Dendritic cell treated with granulocyte-macrophage colony-stimulating factor and Interleukin-4, amounts not matched to agents 40 ng/mL and 50 ng/mL, for 4 days (primary cell): Measurements from ENCODE around the gene CSGALNACT2.
A peak's percentile ranks its signal among the peaks of the same experiment; 100 is the strongest.

ENCODE experiments used
- H3K27ac Mint-ChIP-seq: one replicate; pipeline ENCODE4 v1.8.0; 2022; ENCODE audit warnings: mild to moderate bottlenecking, mixed read lengths
- H3K27me3 Mint-ChIP-seq: one replicate; pipeline ENCODE4 v1.8.0; 2022; ENCODE audit warnings: mild to moderate bottlenecking, mixed read lengths
- H3K36me3 Mint-ChIP-seq: one replicate; pipeline ENCODE4 v1.8.0; 2022; ENCODE audit warnings: low read depth, mixed read lengths
- H3K4me1 Mint-ChIP-seq: one replicate; pipeline ENCODE4 v1.8.0; 2022; ENCODE audit warnings: low read depth, mixed read lengths
- H3K4me3 Mint-ChIP-seq: one replicate; pipeline ENCODE4 v1.8.0; 2022; ENCODE audit warnings: mild to moderate bottlenecking, moderate library complexity, mixed read lengths
- H3K9me3 Mint-ChIP-seq: one replicate; pipeline ENCODE4 v1.8.0; 2022; ENCODE audit warnings: mixed read lengths
- intact Hi-C: fragments of 100-400 bp; cut with micrococcal nuclease; formaldehyde crosslinking; loops from one replicate; pipeline ENCODE4 v1.15.0; 2022

CSGALNACT2 gene

GRCh38 chr10:43125274-43125845, 12.9 kb upstream of the CSGALNACT2 start:
- Mint-ChIP-seq H3K27ac (peak overlapping the region; percentile 88), H3K4me1 (peaks cover 87% of the 10 kb centered on the region), H3K4me3 (no peak overlapping the region), H3K27me3 (no peaks in the 10 kb centered on the region), H3K9me3 (no peaks in the 10 kb centered on the region), H3K36me3 (no peaks in the 10 kb centered on the region)
- intact Hi-C loops, result no loop called here

DNA sequence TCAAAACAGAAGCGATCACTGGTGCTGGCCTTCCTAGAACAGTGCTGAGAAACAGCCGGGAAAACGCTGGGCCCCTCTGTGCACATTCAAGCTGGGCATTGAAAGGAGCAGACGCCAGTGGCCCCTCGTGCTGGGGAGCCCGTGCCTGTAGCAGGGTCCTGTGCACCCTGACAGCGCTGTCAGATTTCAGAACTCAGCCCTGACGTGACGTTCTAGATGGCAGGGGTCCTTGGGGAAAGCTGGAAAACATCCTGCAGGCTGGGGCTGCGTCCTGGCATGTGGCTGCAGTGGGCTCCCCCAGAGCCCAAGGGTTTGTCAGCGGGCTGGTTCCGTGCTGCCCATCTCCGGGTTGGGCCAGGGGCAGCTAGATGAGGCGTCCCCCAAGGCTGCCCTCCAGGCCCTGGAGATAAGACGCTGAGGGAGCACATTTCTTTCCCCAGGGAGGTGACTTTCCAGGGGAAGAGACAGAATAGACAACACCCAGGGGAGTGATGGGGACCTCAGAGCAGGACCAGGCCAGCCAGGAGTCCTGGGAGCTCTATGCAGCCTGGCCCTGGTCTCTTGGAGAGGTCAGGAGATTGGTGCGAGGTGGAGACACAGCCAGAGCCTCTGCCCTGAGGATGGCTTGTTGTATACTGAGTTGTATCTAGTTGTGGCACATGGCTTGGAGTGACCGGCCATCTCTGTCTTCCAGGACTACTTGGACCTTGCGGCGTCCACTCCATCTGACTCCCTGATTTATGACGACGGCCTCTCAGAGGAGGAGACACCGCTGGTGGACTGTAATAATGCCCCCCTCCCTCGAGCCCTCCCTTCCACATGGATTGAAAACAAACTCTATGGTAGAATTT, 12.1 kb upstream of the CSGALNACT2 start:
- Mint-ChIP-seq H3K36me3 (no peaks in the 10 kb centered on the region), H3K4me3 (peak overlapping the region; percentile 18), H3K27me3 (no peaks in the 10 kb centered on the region), H3K4me1 (peaks cover 87% of the 10 kb centered on the region), H3K9me3 (no peaks in the 10 kb centered on the region), H3K27ac (peak overlapping the region; percentile 88)
- intact Hi-C loops, result no loop called here

DNA sequence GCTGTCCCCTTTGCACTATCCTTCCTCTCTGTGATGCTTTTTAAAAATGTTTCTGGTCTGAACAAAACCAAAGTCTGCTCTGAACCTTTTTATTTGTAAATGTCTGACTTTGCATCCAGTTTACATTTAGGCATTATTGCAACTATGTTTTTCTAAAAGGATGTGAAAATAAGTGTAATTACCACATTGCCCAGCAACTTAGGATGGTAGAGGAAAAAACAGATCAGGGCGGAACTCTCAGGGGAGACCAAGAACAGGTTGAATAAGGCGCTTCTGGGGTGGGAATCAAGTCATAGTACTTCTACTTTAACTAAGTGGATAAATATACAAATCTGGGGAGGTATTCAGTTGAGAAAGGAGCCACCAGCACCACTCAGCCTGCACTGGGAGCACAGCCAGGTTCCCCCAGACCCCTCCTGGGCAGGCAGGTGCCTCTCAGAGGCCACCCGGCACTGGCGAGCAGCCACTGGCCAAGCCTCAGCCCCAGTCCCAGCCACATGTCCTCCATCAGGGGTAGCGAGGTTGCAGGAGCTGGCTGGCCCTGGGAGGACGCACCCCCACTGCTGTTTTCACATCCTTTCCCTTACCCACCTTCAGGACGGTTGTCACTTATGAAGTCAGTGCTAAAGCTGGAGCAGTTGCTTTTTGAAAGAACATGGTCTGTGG, 11.4 kb upstream of the CSGALNACT2 start:
- intact Hi-C loops, result no loop called here
- Mint-ChIP-seq H3K27ac (peak overlapping the region; percentile 88), H3K4me1 (peaks cover 87% of the 10 kb centered on the region), H3K9me3 (no peaks in the 10 kb centered on the region), H3K27me3 (no peaks in the 10 kb centered on the region), H3K4me3 (peak overlapping the region; percentile 18), H3K36me3 (no peaks in the 10 kb centered on the region)

DNA sequence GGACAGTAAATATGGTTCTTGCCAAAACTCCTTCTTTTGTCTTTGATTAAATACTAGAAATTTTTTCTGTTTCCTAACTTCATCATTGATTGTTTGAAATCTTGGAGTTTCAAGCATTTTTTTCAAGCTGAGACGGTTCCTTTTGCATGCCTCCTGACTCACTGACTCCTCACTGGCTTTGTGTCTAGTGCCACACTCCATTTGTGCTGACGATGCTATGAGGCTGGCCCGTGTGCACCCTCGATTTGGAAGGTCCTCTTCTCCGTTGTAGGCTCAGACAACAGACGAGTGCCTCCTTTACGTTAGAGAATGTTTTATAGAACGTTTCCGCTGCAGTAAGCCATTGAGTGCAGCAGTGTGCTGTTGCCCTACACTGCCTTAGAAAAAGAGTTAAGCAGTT, 10.8 kb upstream of the CSGALNACT2 start:
- Mint-ChIP-seq H3K27ac (peak overlapping the region; percentile 88), H3K9me3 (no peaks in the 10 kb centered on the region), H3K4me3 (no peak overlapping the region), H3K4me1 (peaks cover 86% of the 10 kb centered on the region), H3K27me3 (no peaks in the 10 kb centered on the region), H3K36me3 (no peaks in the 10 kb centered on the region)
- intact Hi-C loops, result no loop called here

DNA sequence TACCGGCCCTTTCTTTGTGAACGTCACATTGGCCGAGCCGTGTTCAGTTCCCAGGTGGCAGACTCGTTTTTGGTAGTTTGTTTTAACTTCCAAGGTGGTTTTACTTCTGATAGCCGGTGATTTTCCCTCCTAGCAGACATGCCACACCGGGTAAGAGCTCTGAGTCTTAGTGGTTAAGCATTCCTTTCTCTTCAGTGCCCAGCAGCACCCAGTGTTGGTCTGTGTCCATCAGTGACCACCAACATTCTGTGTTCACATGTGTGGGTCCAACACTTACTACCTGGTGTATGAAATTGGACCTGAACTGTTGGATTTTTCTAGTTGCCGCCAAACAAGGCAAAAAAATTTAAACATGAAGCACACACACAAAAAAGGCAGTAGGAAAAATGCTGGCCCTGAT, 9.9 kb upstream of the CSGALNACT2 start:
- H3K4me3 Mint-ChIP-seq, result no peak overlapping the region
- H3K27me3 Mint-ChIP-seq, result no peaks in the 10 kb centered on the region
- no peaks in the 10 kb centered on the region for H3K9me3 Mint-ChIP-seq
- intact Hi-C loops, result no loop called here
- H3K36me3 Mint-ChIP-seq, result no peaks in the 10 kb centered on the region
- peaks cover 85% of the 10 kb centered on the region for H3K4me1 Mint-ChIP-seq
- peak overlapping the region; percentile 88 for H3K27ac Mint-ChIP-seq

DNA sequence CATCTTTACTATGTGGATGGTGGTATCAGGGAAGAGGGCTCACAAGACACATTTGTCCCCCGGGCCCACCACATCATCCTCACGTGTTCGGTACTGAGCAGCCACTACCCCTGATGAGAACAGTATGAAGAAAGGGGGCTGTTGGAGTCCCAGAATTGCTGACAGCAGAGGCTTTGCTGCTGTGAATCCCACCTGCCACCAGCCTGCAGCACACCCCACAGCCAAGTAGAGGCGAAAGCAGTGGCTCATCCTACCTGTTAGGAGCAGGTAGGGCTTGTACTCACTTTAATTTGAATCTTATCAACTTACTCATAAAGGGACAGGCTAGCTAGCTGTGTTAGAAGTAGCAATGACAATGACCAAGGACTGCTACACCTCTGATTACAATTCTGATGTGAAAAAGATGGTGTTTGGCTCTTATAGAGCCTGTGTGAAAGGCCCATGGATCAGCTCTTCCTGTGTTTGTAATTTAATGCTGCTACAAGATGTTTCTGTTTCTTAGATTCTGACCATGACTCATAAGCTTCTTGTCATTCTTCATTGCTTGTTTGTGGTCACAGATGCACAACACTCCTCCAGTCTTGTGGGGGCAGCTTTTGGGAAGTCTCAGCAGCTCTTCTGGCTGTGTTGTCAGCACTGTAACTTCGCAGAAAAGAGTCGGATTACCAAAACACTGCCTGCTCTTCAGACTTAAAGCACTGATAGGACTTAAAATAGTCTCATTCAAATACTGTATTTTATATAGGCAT, 9.1 kb upstream of the CSGALNACT2 start:
- H3K4me3 Mint-ChIP-seq, result no peak overlapping the region
- no peaks in the 10 kb centered on the region for H3K27me3 Mint-ChIP-seq
- intact Hi-C loops, result no loop called here
- no peaks in the 10 kb centered on the region for H3K36me3 Mint-ChIP-seq
- H3K4me1 Mint-ChIP-seq, result peaks cover 85% of the 10 kb centered on the region
- peak overlapping the region; percentile 88 for H3K27ac Mint-ChIP-seq
- H3K9me3 Mint-ChIP-seq, result no peaks in the 10 kb centered on the region

- H3K9me3 Mint-ChIP-seq, result no peaks in the 10 kb centered on the region
- H3K36me3 Mint-ChIP-seq, result no peaks in the 10 kb centered on the region
- H3K27ac Mint-ChIP-seq, result peak overlapping the region; percentile 78
- H3K27me3 Mint-ChIP-seq, result no peaks in the 10 kb centered on the region
- no peak overlapping the region for H3K4me3 Mint-ChIP-seq
- peaks cover 84% of the 10 kb centered on the region for H3K4me1 Mint-ChIP-seq
- intact Hi-C loops, result no loop called here
These were observed 7.5 kb upstream of the CSGALNACT2 start for GRCh38 chr10:43130770-43131171.

DNA sequence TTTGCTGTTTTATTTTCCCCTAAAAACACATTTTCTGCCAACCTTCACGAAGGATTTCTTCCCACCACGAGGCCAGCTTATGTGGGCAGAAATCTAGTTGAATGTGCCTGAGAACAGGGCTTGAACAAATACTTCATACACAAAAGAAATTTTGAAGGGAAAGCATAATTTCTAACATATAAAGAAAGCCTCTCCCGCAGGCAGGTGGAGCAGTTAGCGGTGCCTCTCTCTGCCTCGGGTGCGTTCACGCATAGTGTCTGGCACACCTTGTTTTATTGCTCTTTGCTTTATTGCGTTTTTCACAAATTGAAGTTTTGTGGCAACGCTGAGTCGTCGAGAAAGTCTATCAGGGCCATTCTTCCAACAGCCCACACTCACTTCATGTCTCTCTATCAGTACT, 7.0 kb upstream of the CSGALNACT2 start:
- intact Hi-C loops, result no loop called here
- Mint-ChIP-seq H3K36me3 (peaks cover 3% of the 10 kb centered on the region), H3K9me3 (no peaks in the 10 kb centered on the region), H3K4me1 (peaks cover 84% of the 10 kb centered on the region), H3K27ac (peak overlapping the region; percentile 78), H3K27me3 (no peaks in the 10 kb centered on the region), H3K4me3 (no peak overlapping the region)

DNA sequence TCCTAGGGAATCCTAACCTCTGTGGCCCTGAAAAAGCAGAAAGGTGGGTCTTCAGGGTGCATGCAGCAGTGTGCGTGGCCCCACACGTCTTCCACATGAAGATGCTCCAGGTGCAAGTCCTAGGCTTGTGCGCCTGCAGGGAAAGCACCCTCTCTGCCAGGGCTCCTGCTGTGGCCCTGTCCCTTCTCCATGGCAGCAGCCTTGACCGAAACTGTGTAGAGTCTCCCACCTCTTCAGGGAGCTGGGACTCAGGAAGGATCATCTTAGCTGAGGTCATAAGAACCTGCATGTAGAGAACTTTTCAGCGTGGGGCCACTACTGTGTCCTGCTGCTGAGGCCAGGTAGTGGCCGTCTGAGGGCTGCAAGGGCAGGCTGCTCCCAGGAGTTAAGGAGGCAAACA, 6.3 kb upstream of the CSGALNACT2 start:
- Mint-ChIP-seq H3K27me3 (no peaks in the 10 kb centered on the region), H3K4me1 (peaks cover 81% of the 10 kb centered on the region), H3K27ac (peak overlapping the region; percentile 78), H3K9me3 (no peaks in the 10 kb centered on the region), H3K4me3 (no peak overlapping the region), H3K36me3 (peaks cover 5% of the 10 kb centered on the region)
- intact Hi-C loops, result no loop called here

GRCh38 chr10:43132867-43133787, 5.1 kb upstream of the CSGALNACT2 start:
- Mint-ChIP-seq H3K27me3 (no peaks in the 10 kb centered on the region), H3K9me3 (no peaks in the 10 kb centered on the region), H3K4me3 (peak overlapping the region; percentile 50), H3K4me1 (peaks cover 76% of the 10 kb centered on the region), H3K36me3 (peaks cover 13% of the 10 kb centered on the region), H3K27ac (peak overlapping the region; percentile 78)
- intact Hi-C loops, result no loop called here

DNA sequence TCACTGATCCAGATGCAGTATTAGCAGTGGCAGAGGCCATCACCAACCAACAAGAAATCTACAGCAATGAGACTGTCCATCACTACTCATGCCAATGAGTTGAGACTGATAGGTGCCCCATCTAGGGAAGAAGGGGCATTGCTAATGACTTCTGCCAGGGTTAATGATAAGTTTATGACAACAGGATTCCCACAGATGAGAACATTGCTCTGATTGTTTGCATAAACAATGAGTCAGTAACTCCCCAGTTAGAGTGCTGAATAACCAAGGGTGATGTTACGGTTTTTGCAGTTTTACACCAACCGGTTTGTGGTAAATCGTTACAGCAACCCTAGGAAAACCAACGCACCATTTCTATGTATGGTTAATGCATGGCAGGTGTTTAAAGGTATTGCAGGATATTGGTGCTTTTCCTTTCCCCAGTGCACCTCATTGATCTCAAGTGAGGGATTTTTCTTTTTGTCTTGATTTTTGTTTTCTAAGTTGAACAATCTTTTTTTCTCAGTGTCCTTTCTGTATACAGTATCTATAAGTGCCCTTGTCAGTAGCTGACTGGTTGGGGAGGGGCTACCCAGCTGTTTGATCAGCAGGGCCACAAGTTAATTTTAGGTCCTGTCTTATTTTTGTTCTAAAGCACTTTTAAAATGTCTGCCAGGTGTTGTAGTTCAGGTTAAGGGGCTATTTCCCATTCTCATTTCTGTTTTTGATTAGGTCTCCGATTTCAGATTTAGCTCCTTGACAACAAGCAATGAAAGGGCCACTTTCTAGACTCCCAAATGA, 3.9 kb upstream of the CSGALNACT2 start:
- H3K4me1 Mint-ChIP-seq, result peaks cover 65% of the 10 kb centered on the region
- no peak overlapping the region for H3K4me3 Mint-ChIP-seq
- H3K27ac Mint-ChIP-seq, result no peak overlapping the region
- intact Hi-C loops, result no loop called here
- H3K36me3 Mint-ChIP-seq, result peaks cover 22% of the 10 kb centered on the region
- H3K27me3 Mint-ChIP-seq, result no peaks in the 10 kb centered on the region
- H3K9me3 Mint-ChIP-seq, result no peaks in the 10 kb centered on the region

DNA sequence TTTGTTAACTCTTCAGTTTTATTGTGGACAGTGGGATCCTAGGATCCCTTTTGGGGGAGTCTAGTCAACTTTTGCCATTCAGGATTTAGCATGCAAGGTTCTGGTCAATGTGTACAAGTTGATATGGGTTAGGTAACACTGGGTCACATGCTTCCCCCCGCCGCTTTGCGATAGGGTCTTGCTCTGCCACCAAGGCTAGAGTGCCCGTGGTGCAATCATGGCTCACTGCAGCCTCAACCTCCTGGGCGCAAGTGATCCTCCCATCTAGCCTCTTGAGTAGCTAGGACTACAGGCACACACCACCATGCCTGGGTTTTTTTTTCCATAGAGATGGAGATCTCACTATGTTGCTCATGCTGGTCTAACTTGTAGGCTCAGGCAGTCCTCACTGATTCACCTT, 3.2 kb upstream of the CSGALNACT2 start:
- Mint-ChIP-seq H3K4me1 (peaks cover 70% of the 10 kb centered on the region), H3K27me3 (no peaks in the 10 kb centered on the region), H3K4me3 (no peak overlapping the region), H3K36me3 (peaks cover 29% of the 10 kb centered on the region), H3K9me3 (no peaks in the 10 kb centered on the region), H3K27ac (no peak overlapping the region)
- intact Hi-C loops, result no loop called here
